ENCODE results near the gene MYRF. TPM values are rescaled to one million over a fixed set of nuclear protein-coding genes. Genes with fewer than 3 reads are reported as not detected.

The MYRF gene
- total and polyA plus RNA-seq, 2 of the 13 experiments (the other 11 are each of a cell fraction or from before 2014, with no cell fraction given) = 10.2 to 25.9 TPM

- no peak overlapping the region for H3K4me3 ChIP-seq (replicated peaks in 1 of 3; ENCODE audit: insufficient read depth in 1 of 3, low read depth in 2 of 3, low read length in 3 of 3)
- FAIRE-seq (no peak), ATAC-seq (peak; percentile 56), DNase-seq (ENCODE audit: low spot score) (peak; percentile 74)
- in situ Hi-C loops (cut with HindIII; ENCODE audit: extremely low pct_ligation_motif_present, low pct_unique_long_range_greater_than_20kb) = no loop called here
- 41% methylated on average over 8 of the region's 9 CpGs for WGBS (ENCODE audit: low lambda C conversion rate)
- no peak overlapping the region for H2AFZ ChIP-seq (ENCODE audit: low read length)
- H3K9ac ChIP-seq (ENCODE audit: insufficient read depth, low read depth, low read length) = no peak overlapping the region
- H3K4me1 ChIP-seq (ENCODE audit: insufficient read depth, low read length) = peaks cover 17% of the 10 kb centered on the region
- peak overlapping the region; percentile 21 for H3K27ac ChIP-seq (ENCODE audit: extremely low read length, insufficient read depth, low read length)
- peaks cover 20 to 65% of the 10 kb centered on the region in 2 experiments for H3K36me3 ChIP-seq (replicated peaks in 1 of 2; ENCODE audit: control insufficient read depth in 1 of 2, insufficient read depth in 2 of 2, low read length in 2 of 2)
- no TSS peak for BruUV-seq (replicated peaks)
- H4K20me1 ChIP-seq (ENCODE audit: insufficient read depth, low read length) = no peaks in the 10 kb centered on the region
- POLR2A ChIA-PET = interaction anchor here (0.7 to 2.6 kb wide), 7 partner anchors 9 to 167 kb away, joined by 3 to 17 read pairs (median 9); partner anchors contain the start of gene FADS1
- intact Hi-C loops (cut with micrococcal nuclease; ENCODE audit: unreplicated experiment) = loop anchor here (1.0 kb wide), 1 partner anchor 41 kb away; no protein-coding TSS in a partner anchor
- no peaks in the 10 kb centered on the region for H3K9me3 ChIP-seq (ENCODE audit: low read length)
- H3K79me2 ChIP-seq (ENCODE audit: insufficient read depth, low read length) = peaks cover 15% of the 10 kb centered on the region
- H3K4me2 ChIP-seq (ENCODE audit: low read depth, low read length) = no peak overlapping the region
- no peaks in the 10 kb centered on the region; a peak in 1 of 5 replicates for H3K27me3 ChIP-seq (ENCODE audit: control insufficient read depth in 1 of 2, insufficient read depth in 2 of 2, low read length in 2 of 2)
- CTCF ChIA-PET (ENCODE audit: low intra/inter-chr PET ratio, low total read pairs) = interaction anchor here (2.3 to 2.8 kb wide), 2 partner anchors 36 to 40 kb away, joined by 18 to 24 read pairs; partner anchors contain the start of gene MYRF
- TF ChIP-seq ZNF639 (CRISPR knock-in tag; conservative IDR thresholded peaks at IDR 0.05) (no peak), ZNF280B (CRISPR knock-in tag; IDR thresholded peaks at IDR 0.05; ENCODE audit: borderline replicate concordance) (no peak), RERE (CRISPR knock-in tag; IDR thresholded peaks at IDR 0.05; ENCODE audit: low read depth) (no peak), RAD21 (CRISPR knock-in tag; IDR thresholded peaks at IDR 0.05) (peak; percentile 67), DNMT3B (CRISPR knock-in tag; conservative IDR thresholded peaks at IDR 0.05) (no peak), PITX1 (CRISPR knock-in tag; IDR thresholded peaks at IDR 0.05) (peak; percentile 41; the same call in 1 of the 2 replicates), SIX1 (CRISPR knock-in tag; IDR thresholded peaks at IDR 0.05; ENCODE audit: borderline replicate concordance) (no peak), YY1 (IDR thresholded peaks at IDR 0.05; ENCODE audit: insufficient read depth, insufficient replicate concordance, low read depth, low read length) (no peak), BHLHE40 (IDR thresholded peaks at IDR 0.05; ENCODE audit: low read length) (no peak; the same call in 1 of the 2 replicates), ARID4A (CRISPR knock-in tag; IDR thresholded peaks at IDR 0.05; ENCODE audit: borderline replicate concordance) (0 out of 2 replicates have a peak, but pooled peaks have one; percentile 26)
Measured at GRCh38 chr11:61787928-61788491, 35.6 kb downstream of the MYRF start.

Measured in HepG2 (cell line).